ENCODE results near the gene IL16. TPM values are rescaled to one million over a fixed set of nuclear protein-coding genes. Genes with fewer than 3 reads are reported as not detected.
A peak's percentile ranks its signal among the peaks of the same experiment; 100 is the strongest.

Gene IL16
- total RNA-seq, 1 donor from 2014 or later, result 54.0 TPM

GRCh38 chr15:81297147-81297572 is 100.5 kb downstream of the IL16 start:
- DNase-seq (ENCODE audit: low spot score) (no peak), ATAC-seq (no peak)
- intact Hi-C loops (cut with DNase I), result no loop called here

GRCh38 chr15:81297603-81298575 is 101.2 kb downstream of the IL16 start:
- intact Hi-C loops (cut with DNase I), result no loop called here
- ATAC-seq (no peak), DNase-seq (ENCODE audit: low spot score) (no peak)

GRCh38 chr15:81298611-81299010 is 101.9 kb downstream of the IL16 start:
- DNase-seq (ENCODE audit: low spot score) (no peak), ATAC-seq (no peak)
- intact Hi-C loops (cut with DNase I), result no loop called here

GRCh38 chr15:81299156-81299555 is 102.5 kb downstream of the IL16 start:
- DNase-seq (ENCODE audit: low spot score) (no peak), ATAC-seq (no peak)
- intact Hi-C loops (cut with DNase I), result no loop called here

GRCh38 chr15:81299630-81300273 is 103.1 kb downstream of the IL16 start:
- no peak for ATAC-seq
- intact Hi-C loops (cut with DNase I), result no loop called here
- DNase-seq (ENCODE audit: low spot score), result no peak

- no peak for DNase-seq (ENCODE audit: low spot score)
- intact Hi-C loops (cut with DNase I), result no loop called here
- ATAC-seq, result no peak
Observed at GRCh38 chr15:81301385-81301784, 104.7 kb downstream of the IL16 start.

- intact Hi-C loops (cut with DNase I), result no loop called here
- ATAC-seq, result peak; percentile 75
- DNase-seq (ENCODE audit: low spot score), result no peak
Observed at GRCh38 chr15:81301815-81302399, 105.2 kb downstream of the IL16 start.

GRCh38 chr15:81302701-81303109 is 106.0 kb downstream of the IL16 start:
- DNase-seq (ENCODE audit: low spot score) (no peak), ATAC-seq (peak; percentile 37)
- intact Hi-C loops (cut with DNase I), result no loop called here

GRCh38 chr15:81303244-81304225 is 106.9 kb downstream of the IL16 start:
- intact Hi-C loops (cut with DNase I), result no loop called here
- DNase-seq (ENCODE audit: low spot score), result no peak
- ATAC-seq, result peak; percentile 5

- intact Hi-C loops (cut with DNase I), result no loop called here
- peak; percentile 82 for ATAC-seq
- no peak for DNase-seq (ENCODE audit: low spot score)
Observed at GRCh38 chr15:81304226-81304625, 107.5 kb downstream of the IL16 start.

GRCh38 chr15:81308260-81308659 is 111.6 kb downstream of the IL16 start:
- intact Hi-C loops (cut with DNase I), result no loop called here
- no peak for ATAC-seq
- DNase-seq (ENCODE audit: low spot score), result no peak

GRCh38 chr15:81309647-81310450 is 113.2 kb downstream of the IL16 start:
- intact Hi-C loops (cut with DNase I), result no loop called here
- no peak for ATAC-seq
- no peak for DNase-seq (ENCODE audit: low spot score)

- ATAC-seq (no peak), DNase-seq (ENCODE audit: low spot score) (no peak)
- intact Hi-C loops (cut with DNase I), result no loop called here
Observed at GRCh38 chr15:81310480-81310879, 113.8 kb downstream of the IL16 start.

GRCh38 chr15:81311752-81312464 is 115.2 kb downstream of the IL16 start:
- intact Hi-C loops (cut with DNase I), result no loop called here
- DNase-seq (ENCODE audit: low spot score) (no peak), ATAC-seq (peak; percentile 47)

GRCh38 chr15:81312790-81313543 is 116.3 kb downstream of the IL16 start:
- ATAC-seq (peak; percentile 88), DNase-seq (ENCODE audit: low spot score) (peak; percentile 75)
- intact Hi-C loops (cut with DNase I), result no loop called here

- ATAC-seq, result no peak
- intact Hi-C loops (cut with DNase I), result no loop called here
- DNase-seq (ENCODE audit: low spot score), result no peak
Observed at GRCh38 chr15:81313686-81314085, 117.0 kb downstream of the IL16 start.

- intact Hi-C loops (cut with DNase I), result no loop called here
- no peak for DNase-seq (ENCODE audit: low spot score)
- ATAC-seq, result no peak
Observed at GRCh38 chr15:81314378-81314777, 117.7 kb downstream of the IL16 start.
